Choroid plexus epithelial cell (primary cell): ENCODE results near the gene IGFL2.
A peak's percentile ranks its signal among the peaks of the same experiment; 100 is the strongest.
"Not testable (repeated sequence)": the region's sequence is repeated elsewhere in the genome, so short reads cannot be mapped to it uniquely, and the experiment has no call there.

Source experiments
- DNase-seq: peaks from one replicate; pipeline ENCODE4 v3.0.0-alpha.2; 2010; ENCODE audit warnings: low read depth
- H3K4me3 ChIP-seq: 2 replicates; pipeline ENCODE4 v1.5.1; 2011; ENCODE audit warnings: low read depth, mild to moderate bottlenecking, control low read depth, low read length, moderate library complexity
- TF ChIP-seq, protein P1 (sequence below): conservative IDR thresholded peaks from 2 replicates; pipeline ENCODE4 v1.5.1; 2011; ENCODE audit warnings: low read depth, mild to moderate bottlenecking, control low read depth, inconsistent platforms, low read length, moderate library complexity

The IGFL2 gene

GRCh38 chr19:46147791-46148288, at the start of gene IGFL2:
Gene IGFL2 (plus strand): TSS chr19:46148238. CDS start chr19:46148279, 41 bp downstream.
- TF ChIP-seq, protein P1, sequence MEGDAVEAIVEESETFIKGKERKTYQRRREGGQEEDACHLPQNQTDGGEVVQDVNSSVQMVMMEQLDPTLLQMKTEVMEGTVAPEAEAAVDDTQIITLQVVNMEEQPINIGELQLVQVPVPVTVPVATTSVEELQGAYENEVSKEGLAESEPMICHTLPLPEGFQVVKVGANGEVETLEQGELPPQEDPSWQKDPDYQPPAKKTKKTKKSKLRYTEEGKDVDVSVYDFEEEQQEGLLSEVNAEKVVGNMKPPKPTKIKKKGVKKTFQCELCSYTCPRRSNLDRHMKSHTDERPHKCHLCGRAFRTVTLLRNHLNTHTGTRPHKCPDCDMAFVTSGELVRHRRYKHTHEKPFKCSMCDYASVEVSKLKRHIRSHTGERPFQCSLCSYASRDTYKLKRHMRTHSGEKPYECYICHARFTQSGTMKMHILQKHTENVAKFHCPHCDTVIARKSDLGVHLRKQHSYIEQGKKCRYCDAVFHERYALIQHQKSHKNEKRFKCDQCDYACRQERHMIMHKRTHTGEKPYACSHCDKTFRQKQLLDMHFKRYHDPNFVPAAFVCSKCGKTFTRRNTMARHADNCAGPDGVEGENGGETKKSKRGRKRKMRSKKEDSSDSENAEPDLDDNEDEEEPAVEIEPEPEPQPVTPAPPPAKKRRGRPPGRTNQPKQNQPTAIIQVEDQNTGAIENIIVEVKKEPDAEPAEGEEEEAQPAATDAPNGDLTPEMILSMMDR = no peak
- DNase-seq = peak; percentile 39
- H3K4me3 ChIP-seq = no peak within 1 kb of the TSS

GRCh38 chr19:46100344-46100743, 47.7 kb upstream of the IGFL2 start:
- TF ChIP-seq, protein P1 = no peak
- no peak for DNase-seq
- no peak overlapping the region for H3K4me3 ChIP-seq

GRCh38 chr19:46101293-46101692, 46.7 kb upstream of the IGFL2 start:
- no peak overlapping the region for H3K4me3 ChIP-seq
- TF ChIP-seq, protein P1 = no peak
- no peak for DNase-seq

DNA sequence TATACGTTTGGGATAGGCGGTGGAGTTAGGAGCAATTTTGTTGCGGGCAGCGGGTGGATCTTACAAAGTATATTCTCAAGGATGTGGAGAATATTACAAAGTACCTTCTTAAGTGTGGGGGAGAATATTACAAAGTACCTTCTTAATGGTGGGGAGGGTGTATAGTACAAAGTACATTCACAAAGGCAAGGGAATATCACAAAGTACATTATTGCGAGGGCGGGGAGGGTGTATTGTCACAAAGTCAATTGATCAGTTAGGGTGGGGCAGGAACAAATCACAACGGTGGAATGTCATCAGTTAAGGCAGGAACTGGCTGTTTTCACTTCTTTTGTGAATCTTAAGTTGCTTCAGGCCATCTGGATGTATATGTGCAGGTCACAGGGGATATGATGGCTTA, 45.7 kb upstream of the IGFL2 start:
- H3K4me3 ChIP-seq, DNase-seq: not testable (repeated sequence)

GRCh38 chr19:46107371-46107770, 40.7 kb upstream of the IGFL2 start:
- H3K4me3 ChIP-seq = no peak overlapping the region
- TF ChIP-seq, protein P1 = no peak
- DNase-seq = peak; percentile 45

DNA sequence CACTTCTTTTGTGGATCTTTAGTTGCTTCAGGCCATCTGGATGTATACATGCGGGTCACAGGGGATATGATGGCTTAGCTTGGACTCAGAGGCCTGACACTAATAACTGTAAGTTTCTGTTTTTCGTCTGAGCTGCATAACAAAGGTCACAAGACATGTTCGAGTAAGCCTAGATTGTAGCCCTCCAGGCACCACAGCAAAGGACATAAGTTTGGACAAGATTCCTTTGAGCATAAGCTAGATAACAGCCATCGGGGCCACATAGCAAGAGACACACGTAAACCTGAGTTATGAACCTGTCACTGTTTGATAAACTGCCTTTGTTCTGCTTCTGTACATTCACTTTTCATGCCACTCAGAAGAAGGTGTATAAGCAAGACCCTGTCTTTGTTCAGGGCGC, 38.2 kb upstream of the IGFL2 start:
- no peak for DNase-seq

DNA sequence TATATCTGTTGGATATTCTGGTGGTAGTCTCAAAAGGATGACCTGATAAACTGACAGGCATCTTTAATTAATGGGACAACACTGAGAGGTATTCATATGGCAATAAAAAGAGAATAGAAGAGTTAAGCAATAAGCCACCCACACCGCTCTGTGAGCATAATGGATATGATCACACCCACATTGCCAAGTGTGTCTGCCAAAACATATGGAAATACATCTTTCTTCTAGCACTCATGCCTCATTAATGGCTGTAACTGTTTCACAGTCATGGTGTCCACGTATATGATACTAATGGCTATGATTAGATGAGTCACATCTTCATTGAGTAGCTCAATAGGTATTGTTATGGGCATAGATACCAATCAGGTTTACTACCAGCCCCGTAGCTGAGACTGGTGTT, 36.7 kb upstream of the IGFL2 start:
- no peak overlapping the region for H3K4me3 ChIP-seq
- DNase-seq = no peak
- TF ChIP-seq, protein P1 = no peak

More for the DNA sequence above, 38.2 kb upstream of the IGFL2 start:
- TF ChIP-seq, protein P1 = no peak
- no peak overlapping the region for H3K4me3 ChIP-seq
